Sciatic nerve (tissue), 2 donors: ENCODE data around the gene RNF41. TPM values are rescaled to one million over a fixed set of nuclear protein-coding genes. Genes with fewer than 3 reads are reported as not detected.
A peak's percentile ranks its signal among the peaks of the same experiment; 100 is the strongest.
"Not testable (repeated sequence)": the region's sequence is repeated elsewhere in the genome, so short reads cannot be mapped to it uniquely, and the experiment has no call there.

Experiments
- ATAC-seq: fragments of 200-7000 bp; cut with Tn5 transposase; one replicate; pipeline ENCODE4 v1.9.1; 2020; ENCODE audit warnings: mild to moderate bottlenecking, moderate library complexity
- DNase-seq: peaks from one replicate; pipeline ENCODE4 v3.0.0-alpha.2; 2020; ENCODE audit warnings: low spot score
- intact Hi-C: fragments of 100-400 bp; cut with DNase I; formaldehyde crosslinking; loops from one replicate; pipeline ENCODE4 v1.14.2; 2022
- total RNA-seq: library from RNA; stranded (reverse); fragmentation: NEBNext Ultra II Directional; extraction: Animal tissue kit (Norgen Biotek cat#: 25700); gene quantifications from one replicate; pipeline ENCODE4 v1.2.1, GENCODE V29; 2021
- donor health status: DM: no; HTN: no; CAD: no.
- donor health status: DM: no; HTN: no; CAD: no.

Gene RNF41
- total RNA-seq, 1 donor from 2014 or later: 40.7 TPM

DNA sequence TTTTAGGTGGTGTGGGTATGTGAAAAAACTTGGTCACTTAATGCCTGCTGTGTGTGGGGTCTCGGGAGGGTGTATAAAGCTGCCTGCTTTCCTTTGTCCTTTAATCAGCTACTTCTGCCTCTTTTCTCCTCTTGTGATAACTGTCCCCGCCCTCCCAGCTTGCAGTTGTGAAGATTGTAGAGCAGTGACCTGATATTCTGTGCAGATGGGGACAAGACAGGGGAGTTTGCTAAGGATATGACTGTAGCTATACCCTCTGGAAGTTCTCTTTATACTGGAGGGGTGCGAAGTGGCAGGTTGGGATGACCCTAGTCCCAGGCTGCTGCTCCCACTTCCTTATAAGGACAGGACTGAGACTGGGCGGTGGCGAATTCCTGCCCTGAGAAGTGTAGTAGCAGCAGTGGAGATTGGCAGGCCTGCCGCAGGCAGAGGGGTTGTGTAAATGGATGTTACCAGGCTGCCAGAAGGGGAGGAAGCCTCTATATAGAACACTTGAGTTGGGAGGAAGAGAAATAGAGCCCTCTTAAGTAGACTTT lies 62.7 kb downstream of the RNF41 start:
- ATAC-seq: peak; percentile 61
- peak; percentile 78 for DNase-seq
- intact Hi-C loops: no loop called here

DNA sequence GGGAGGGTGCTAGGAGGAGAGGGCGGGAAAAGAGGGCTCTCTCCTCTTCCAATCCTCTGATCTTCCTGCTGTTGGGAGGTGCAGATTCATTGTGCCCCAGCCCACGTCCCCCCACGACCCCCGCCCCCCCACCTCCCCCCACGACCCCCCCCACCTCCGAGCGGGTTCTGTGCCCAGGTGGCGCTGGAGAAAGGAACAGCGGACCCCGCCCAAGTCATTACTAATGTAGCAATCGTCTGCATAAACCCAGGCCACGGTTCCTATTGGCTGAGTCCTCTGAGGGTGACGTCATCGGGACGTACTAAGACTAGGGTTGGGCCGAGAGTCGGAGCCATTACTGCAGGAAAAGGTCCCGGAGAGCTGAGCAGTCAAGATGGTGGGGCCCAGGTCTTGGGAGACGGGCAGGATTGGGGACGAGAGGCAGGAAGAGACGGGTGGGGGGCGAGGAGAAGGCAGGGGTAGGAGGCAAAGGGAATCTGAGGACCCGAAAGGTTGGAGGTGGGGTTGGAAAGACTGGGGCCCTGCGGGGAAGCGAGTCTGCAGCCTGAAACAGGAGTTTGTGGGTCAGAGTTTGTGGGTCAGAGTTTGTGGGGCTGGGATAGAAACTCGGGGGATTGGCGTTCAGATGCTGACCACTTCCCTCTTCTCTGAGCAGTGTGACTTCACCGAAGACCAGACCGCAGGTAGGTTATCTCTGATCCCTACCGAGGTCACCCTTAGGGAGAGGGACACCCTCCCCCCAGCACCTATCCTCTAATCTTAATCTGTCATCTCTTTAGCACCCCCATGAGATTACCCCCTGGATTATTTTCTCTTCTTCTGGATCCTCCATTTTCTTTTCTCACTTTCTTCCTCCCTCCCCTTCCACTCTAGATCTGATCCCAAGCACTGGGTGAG lies 63.4 kb downstream of the RNF41 start, which contains the start of gene MYL6:
Gene MYL6 (plus strand): TSS at position 331 of the 897 bp plus-strand sequence. CDS start 43 bp downstream, at position 374.
- peak; percentile 95 for ATAC-seq
- intact Hi-C loops: no loop called here
- peak; percentile 97 for DNase-seq

DNA sequence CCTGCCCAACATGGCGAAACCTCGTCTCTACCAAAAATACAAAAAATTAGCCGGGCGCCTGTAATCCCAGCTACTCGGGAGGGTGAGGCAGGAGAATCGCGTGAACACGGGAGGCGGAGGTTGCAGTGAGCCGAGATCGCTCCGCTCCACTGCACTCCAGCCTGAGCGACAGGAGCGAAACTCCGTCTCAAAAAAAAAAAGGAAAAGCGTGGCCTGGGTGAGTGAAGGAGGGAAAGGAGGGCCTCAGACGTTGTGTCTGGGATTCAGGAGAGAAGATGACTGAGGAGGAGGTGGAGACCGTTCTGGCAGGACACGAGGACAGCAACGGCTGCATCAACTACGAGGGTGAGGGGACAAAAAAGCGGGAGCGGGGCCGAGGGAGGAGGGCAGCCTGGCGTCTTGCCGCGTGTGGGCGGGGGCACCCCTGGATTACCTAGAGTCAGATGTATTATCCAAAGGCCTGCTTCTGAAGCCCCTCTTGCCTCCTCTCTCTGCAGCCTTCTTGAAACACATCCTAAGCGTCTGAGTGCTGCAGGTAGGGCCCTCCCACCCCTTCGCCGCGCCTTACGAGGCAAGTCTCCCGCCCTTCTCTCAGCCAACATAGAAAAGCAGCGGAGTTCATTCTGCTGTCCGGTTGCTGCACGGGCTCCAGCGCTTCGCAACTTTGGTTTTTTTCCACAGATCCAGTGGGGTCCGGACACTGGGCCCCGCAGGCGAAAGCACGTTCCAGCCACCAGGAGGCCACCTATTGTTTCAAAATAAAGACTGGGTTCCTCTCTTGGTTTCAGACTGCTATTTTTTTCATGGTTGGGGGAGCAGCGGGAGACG lies 64.3 kb downstream of the RNF41 start:
- ATAC-seq (peak; percentile 72), DNase-seq (peak; percentile 87)
- intact Hi-C loops: no loop called here

DNA sequence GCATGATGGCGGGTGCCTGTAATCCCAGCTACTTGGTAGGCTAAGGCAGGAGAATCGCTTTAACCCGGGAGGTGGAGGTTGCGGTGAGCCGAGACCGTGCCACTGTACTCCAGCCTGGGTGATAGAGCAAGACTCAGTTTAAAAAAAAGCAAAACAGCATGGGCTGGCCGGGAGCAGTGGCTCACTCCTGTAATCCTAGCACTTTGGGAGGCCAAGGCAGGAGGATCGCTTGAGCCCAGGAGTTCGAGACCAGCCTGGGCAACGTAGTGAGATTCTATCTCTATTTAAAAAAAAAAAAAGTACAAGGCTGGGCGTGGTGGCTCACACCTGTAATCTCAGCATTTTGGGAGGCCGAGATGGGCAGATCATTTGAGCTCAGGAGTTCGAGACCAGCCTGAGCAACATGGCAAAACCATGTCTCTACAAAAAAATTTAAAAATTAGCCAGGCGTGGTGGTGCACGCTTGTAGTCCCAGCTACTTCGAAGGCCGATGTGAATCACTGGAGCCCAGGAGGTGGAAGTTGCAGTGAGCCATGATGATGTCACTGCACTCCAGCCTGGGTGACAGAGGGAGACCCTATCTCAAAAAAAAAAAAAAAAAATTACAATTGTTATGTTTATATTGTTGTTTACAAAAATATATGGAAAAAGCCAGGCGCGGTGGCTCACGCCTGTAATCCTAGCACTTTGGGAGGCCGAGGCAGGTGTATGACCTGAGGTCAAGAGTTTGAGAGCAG lies 65.1 kb downstream of the RNF41 start:
- ATAC-seq, DNase-seq, intact Hi-C loops: not testable (repeated sequence)

DNA sequence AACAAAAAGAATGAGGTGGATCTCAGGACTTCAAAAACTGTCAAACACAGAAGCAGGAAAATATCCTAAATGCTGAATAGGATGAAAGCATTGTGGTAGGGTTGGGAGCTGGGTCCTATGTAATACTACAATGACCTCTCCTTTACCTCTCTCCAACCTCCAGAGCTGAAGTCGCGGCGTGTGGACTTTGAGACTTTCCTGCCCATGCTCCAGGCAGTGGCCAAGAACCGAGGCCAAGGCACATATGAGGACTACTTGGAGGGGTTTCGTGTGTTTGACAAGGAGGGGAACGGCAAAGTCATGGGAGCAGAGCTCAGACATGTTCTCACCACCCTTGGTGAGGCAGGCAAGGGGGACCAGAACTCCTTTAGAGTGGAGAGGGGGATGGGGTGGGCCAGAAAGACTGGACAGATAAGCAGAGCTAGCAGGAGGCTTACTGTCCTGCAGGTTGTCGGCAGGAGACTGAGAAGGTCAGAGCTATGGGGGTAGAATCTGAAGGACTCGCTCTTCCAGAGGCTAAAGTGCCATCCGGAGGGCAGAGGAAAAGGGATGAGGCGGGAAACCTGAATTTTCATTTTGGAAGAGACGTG lies 66.4 kb downstream of the RNF41 start:
- ATAC-seq: no peak
- no peak for DNase-seq
- intact Hi-C loops: no loop called here

DNA sequence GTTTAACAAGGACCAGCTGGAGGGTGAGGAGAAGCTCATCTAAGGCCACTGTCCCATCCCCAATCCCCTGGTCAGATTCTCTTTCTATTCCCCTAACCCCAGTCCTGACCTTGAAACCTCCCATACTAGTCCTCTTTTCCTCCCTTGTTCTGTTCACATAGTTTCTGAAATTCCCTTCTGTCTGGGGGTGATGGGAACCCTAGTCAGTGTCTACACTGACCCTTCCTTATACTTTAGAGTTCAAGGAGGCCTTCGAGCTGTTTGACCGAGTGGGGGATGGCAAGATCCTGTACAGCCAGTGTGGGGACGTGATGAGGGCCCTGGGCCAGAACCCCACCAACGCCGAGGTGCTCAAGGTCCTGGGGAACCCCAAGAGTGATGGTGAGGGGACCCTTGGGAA lies 66.9 kb downstream of the RNF41 start:
- ATAC-seq: no peak
- no peak for DNase-seq
- intact Hi-C loops: no loop called here

DNA sequence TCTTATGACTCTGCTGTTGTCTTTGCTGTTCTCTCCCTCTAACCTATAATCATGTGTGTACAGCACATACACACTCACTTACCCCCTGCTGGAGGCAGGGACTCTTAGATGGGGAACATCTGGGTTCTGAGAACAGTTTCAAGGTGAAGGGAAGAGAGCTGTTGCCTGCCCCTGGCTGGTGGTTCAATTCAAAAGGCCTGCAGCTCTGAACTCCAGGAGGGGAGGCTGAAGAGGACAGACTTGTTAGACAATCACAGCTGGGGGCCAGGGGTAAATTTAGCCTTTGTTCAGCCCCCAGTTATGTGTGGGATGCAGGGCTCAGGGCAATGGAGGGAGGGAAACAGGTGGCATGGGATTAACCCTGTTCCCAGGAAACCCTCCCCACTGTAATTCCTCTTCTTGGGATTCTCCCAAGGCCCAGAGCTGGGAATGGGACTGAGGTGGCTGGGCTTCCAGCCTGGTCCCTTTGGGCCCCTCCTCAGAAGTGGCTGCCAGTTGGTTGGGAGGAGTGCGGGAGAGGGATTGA lies 67.4 kb downstream of the RNF41 start:
- no peak for ATAC-seq
- intact Hi-C loops: no loop called here
- DNase-seq: no peak

DNA sequence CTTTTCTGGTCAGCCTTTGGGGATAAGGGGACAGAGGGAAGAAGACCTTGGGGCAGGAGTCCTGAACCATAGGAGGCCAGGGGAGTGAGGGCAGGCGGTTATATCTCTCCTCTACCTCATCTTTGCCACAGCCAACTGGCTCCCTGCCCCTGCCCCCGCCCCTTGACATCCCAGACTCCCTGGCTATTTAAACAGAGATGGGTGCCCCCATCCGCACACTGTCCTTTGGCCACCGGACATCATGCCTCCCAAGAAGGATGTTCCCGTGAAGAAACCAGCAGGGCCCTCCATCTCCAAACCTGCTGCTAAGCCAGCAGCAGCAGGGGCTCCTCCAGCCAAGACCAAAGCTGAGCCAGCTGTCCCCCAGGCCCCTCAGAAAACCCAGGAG lies 68.0 kb downstream of the RNF41 start:
- ATAC-seq (no peak), DNase-seq (no peak)
- intact Hi-C loops: no loop called here

DNA sequence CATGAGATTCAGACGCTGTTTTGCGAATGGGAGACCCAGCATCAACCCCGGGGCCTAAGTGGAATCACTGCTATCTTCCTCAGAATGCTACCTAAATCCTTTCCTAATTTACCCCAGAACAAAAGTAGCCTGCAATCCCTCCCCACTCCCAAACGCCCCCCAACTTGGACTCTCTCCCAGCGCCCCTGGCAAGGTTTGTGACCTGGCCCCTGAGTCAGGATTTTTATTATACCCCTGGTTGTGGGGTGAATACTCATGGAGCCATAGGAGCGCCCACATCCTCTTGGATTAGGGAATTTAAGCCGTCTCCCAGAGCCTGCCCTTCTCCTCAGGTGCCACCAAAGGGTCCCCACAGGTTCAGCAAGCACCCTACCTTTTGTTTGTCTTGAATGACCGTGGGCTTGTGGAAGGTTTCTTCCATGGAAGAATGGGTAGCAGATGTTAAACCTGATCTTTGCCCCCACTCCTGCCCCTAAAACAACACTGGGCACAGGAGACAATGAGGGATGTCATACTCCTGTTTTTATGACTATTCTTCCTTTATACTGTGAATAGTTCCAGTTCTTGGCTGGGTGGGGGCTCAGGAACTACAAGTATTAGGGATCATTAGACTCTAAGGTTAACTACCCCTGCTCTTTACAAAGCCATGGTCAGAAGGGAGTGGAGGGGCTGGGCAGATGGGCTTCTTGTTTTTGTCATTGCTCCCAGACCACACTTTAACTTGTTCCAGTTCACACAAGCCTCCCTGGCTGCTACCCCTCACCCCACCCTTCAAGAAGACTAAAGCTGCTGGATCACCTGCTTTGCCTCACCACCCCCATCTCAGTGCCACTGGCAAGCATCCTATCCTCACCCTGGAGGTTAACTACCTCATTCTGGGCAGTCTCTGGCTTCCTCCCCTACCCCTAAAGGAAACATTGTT lies 68.7 kb downstream of the RNF41 start:
- DNase-seq: no peak
- no peak for ATAC-seq
- intact Hi-C loops: no loop called here

Other genes starting within 250 kb of the RNF41 start
- gene RAB5B, start 247.8 kb downstream of the RNF41 start, total RNA-seq: 143 TPM
- gene SUOX, start 224.6 kb downstream of the RNF41 start, total RNA-seq: 20.3 TPM
- 13.7 TPM for gene IKZF4, start 200.9 kb downstream of the RNF41 start, total RNA-seq
- 93.6 TPM for gene RPS26, start 180.0 kb downstream of the RNF41 start, total RNA-seq
- 159 TPM for gene ERBB3, start 141.8 kb downstream of the RNF41 start, total RNA-seq
- gene PA2G4, start 117.4 kb downstream of the RNF41 start, total RNA-seq: 79.6 TPM
- 2,818 TPM for gene RPL41, start 105.3 kb downstream of the RNF41 start, total RNA-seq
- 9.0 TPM for gene ZC3H10, start 103.7 kb downstream of the RNF41 start, total RNA-seq
- gene ESYT1, start 93.7 kb downstream of the RNF41 start, total RNA-seq: 85.9 TPM
- gene MYL6B, start 69.3 kb downstream of the RNF41 start, total RNA-seq: 40.0 TPM
- 993 TPM for gene MYL6, start 63.6 kb downstream of the RNF41 start, total RNA-seq
- 160 TPM for gene SMARCC2, start 32.4 kb downstream of the RNF41 start, total RNA-seq
- 18.5 TPM for gene NABP2, start 2.4 kb upstream of the RNF41 start, total RNA-seq
- 0.80 TPM for gene SLC39A5, start 8.1 kb upstream of the RNF41 start, total RNA-seq
- 40.1 TPM for gene ANKRD52, start 36.5 kb upstream of the RNF41 start, total RNA-seq
- 8.3 TPM for gene COQ10A, start 45.0 kb upstream of the RNF41 start, total RNA-seq
- gene CS, start 78.4 kb upstream of the RNF41 start, total RNA-seq: 106 TPM
- 87.3 TPM for gene CNPY2, start 94.1 kb upstream of the RNF41 start, total RNA-seq
- 101 TPM for gene PAN2, start 112.1 kb upstream of the RNF41 start, total RNA-seq
- gene IL23A, start 117.0 kb upstream of the RNF41 start, total RNA-seq: not detected
- gene STAT2, start 138.2 kb upstream of the RNF41 start, total RNA-seq: 195 TPM
- not detected for gene APOF, start 140.9 kb upstream of the RNF41 start, total RNA-seq
- 4.4 TPM for gene TIMELESS, start 227.5 kb upstream of the RNF41 start, total RNA-seq
- gene MIP, start 232.7 kb upstream of the RNF41 start, total RNA-seq: not detected
- 2.9 TPM for gene SPRYD4, start 246.7 kb upstream of the RNF41 start, total RNA-seq